Astrocyte of the cerebellum (primary cell): ENCODE results near the gene SMPD3.
A peak's percentile ranks its signal among the peaks of the same experiment; 100 is the strongest.

ENCODE experiments used
- DNase-seq: peaks from one replicate; pipeline ENCODE4 v3.0.0-alpha.2; 2011; ENCODE audit warnings: low read depth
- H3K4me3 ChIP-seq: 2 replicates; pipeline ENCODE4 v1.5.1; 2011; ENCODE audit warnings: mild to moderate bottlenecking, low read depth, low read length, moderate library complexity
- in situ Hi-C: cut with HindIII; loops from 2 replicates; pipeline ENCODE4 v1.10.0; 2017; ENCODE audit warnings: low sequenced_read_pairs
- TF ChIP-seq, protein P1 (sequence below): IDR thresholded peaks from 2 replicates; pipeline ENCODE4 v1.5.1; 2012; ENCODE audit warnings: low read length, low read depth, moderate library complexity, mild to moderate bottlenecking; ENCODE audit errors: missing control alignments

SMPD3 gene

DNA sequence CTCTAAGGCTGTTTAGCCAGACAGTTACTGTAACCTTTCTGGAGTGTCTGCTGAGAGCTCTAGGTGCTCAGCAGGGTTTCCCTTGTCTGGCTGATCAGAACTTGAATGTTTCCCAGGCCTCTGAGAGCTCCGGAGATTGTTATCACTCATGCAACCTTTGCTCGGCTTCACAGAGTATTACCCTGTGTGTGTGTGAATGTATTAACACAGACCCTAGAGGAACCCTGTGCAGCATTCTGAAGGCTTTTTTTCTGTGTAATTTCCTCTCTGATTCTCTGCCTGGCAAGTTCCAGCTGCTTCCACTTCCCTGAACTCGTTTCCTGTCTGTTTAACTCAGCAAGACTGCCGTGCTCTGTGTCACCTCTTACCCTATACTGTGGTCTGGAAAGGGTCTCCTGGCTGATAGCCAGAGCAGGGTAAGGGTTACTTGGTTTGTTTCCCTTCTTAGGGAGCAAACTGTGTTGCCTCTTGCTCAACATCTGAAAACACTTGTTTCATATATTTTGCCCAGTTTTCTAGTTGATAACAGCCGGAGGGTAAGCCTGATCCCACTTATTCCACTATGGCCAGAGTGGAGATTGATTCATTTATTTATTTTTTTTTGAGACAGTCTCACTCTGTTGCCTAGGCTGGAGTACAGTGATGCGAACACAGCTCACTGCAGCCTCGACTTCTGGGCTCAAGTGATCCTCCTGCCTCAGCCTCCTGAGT is 115.7 kb downstream of the SMPD3 start:
- TF ChIP-seq, protein P1, sequence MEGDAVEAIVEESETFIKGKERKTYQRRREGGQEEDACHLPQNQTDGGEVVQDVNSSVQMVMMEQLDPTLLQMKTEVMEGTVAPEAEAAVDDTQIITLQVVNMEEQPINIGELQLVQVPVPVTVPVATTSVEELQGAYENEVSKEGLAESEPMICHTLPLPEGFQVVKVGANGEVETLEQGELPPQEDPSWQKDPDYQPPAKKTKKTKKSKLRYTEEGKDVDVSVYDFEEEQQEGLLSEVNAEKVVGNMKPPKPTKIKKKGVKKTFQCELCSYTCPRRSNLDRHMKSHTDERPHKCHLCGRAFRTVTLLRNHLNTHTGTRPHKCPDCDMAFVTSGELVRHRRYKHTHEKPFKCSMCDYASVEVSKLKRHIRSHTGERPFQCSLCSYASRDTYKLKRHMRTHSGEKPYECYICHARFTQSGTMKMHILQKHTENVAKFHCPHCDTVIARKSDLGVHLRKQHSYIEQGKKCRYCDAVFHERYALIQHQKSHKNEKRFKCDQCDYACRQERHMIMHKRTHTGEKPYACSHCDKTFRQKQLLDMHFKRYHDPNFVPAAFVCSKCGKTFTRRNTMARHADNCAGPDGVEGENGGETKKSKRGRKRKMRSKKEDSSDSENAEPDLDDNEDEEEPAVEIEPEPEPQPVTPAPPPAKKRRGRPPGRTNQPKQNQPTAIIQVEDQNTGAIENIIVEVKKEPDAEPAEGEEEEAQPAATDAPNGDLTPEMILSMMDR = no peak
- DNase-seq = peak; percentile 33
- H3K4me3 ChIP-seq = no peak overlapping the region
- in situ Hi-C loops = loop anchor here (5.0 kb wide), 1 partner anchor 85 kb away; the partner anchor contains the start of gene PLA2G15

DNA sequence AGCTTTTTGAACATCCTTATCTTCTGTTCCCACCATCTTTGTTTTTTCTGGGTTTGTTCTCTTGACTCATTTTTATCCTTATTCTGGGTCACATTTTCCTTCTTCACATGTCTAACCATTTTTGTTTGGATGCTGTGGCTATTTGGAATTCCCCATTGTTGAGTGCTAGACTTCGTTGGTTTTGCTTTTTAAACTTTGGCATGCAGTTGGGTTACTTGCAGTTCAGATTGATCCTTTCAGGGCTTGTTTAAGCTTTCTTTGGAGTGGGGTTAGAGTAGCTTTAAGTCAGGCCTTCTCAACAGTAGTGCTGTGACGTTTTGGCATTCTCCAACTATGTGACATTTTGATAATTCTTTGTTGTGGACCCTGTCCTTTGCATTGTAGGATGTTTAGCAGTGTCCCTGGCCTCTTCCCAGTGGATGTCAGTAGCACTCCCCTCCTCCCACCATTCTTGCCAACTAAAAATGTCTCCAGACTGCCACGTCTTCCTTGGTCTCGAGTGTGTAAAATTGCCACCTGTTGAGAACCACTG is 116.4 kb downstream of the SMPD3 start:
- TF ChIP-seq, protein P1 = no peak
- DNase-seq = peak; percentile 53
- no peak overlapping the region for H3K4me3 ChIP-seq
- in situ Hi-C loops = loop anchor here (5.0 kb wide), 1 partner anchor 85 kb away; the partner anchor contains the start of gene PLA2G15

DNA sequence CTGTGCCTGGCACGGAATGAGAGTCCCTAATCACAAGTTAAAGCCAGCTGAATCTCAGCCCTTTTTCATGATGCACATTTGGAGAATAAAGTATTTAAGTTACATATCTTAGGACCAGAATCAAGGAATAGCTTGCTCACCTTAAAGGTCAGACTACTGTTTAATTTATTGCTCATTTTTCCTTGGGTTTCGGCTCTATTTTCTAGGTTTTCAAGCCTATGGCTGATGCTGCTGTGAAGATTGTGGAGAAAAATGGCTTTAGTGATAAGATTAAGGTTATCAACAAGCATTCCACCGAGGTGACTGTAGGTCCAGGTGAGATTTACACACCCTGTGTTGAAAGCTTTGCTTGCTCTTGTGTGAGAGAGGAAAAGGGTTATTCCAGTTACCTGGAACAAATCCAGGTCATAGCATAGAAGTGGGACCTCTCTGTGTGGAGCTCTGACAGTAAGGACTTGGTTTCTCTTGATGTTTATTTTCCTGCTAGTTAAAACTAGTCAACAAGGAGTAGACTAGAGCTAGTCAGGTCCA is 119.4 kb downstream of the SMPD3 start:
- no peak overlapping the region for H3K4me3 ChIP-seq
- no peak for DNase-seq
- in situ Hi-C loops = no loop called here

DNA sequence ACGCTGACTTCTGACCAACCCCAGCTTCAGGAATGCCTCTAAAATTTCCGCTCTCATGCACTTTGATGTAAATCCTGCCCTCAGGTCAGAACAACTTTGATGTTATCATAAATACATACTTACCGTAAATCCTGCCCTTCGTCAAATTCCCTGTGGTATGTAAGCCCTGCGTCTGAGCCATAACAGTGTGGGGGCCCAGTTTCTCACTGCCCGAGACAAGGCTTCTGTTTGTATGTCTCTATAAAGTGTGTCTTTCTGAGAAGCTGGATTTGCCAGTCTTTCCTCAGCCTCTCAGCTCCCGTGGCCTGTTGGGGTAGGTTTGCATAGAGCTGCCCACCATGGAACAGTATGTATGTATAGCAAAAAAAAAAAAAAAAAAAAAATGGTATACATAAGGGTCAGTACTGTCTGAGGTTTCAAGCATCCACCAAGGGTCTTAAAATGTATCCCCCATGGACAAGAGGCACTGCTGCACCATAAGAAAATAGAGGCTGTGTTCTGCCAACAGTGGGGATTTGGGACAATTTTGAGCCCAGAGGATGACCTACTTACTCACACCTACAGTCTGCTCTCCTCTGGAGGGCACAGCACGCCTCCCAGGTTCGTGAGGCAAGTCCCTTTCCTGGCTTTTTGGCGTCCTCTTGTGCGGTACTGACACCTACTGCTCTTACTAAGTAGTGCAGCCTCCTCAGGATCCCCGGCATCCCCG is 120.0 kb downstream of the SMPD3 start:
- H3K4me3 ChIP-seq = no peak overlapping the region
- TF ChIP-seq, protein P1 = peak; percentile 94
- DNase-seq = peak; percentile 76
- in situ Hi-C loops = no loop called here

More for the DNA sequence above, 119.4 kb downstream of the SMPD3 start:
- TF ChIP-seq, protein P1 = no peak

DNA sequence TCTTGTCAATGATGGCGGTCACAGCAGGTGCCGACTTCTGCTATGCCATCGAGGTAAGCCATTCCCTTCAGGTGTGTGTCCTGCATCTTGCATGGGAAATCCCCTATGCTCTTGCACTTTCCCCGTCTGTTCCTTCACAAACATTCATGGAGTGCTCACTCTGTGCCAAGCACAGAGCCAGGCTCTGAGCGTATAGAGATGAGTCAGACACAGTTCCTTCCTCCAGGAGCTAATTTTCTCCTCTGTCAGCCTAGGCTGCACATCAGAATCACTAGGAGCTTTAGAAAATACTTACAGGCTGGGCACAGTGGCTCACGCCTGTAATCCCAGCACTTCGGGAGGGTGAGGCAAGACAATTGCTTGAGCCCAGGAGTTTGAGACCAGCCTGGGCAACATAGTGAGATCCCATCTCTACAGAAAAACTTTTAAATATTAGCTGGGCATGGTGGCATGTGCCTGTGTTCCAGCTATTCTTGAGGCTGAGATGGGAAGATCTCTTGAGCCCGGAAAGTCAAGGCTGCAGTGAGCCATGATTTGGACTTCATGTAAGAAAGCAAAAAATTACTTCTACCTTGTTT is 123.4 kb downstream of the SMPD3 start:
- no peak overlapping the region for H3K4me3 ChIP-seq
- in situ Hi-C loops = no loop called here
- TF ChIP-seq, protein P1 = no peak
- DNase-seq = no peak

DNA sequence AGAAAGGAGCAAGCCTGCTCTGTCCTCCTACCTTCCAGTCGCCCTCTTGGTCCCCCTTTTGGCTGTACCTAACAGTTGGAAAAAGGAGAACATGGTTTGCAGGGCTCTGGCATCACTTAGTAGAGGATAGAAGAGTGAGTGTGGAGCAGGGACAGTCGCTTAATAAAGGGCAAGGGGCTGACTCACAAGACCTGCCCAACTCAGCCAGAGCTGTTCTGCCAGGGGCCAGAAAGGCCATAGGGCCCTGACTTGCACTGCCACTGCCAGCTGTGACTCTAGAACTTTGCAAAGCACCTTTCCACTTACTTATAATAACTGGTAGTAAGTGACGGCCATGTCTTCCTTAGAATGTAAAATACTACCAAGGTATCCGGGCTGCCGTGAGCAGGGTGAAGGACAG is 124.0 kb downstream of the SMPD3 start:
- in situ Hi-C loops = no loop called here
- DNase-seq = no peak
- no peak overlapping the region for H3K4me3 ChIP-seq
- TF ChIP-seq, protein P1 = no peak
